Measurements from ENCODE around the gene SLC7A7.
"Not testable (repeated sequence)": the region's sequence is repeated elsewhere in the genome, so short reads cannot be mapped to it uniquely, and the experiment has no call there.

SLC7A7 gene

GRCh38 chr14:22820731-22821130 is 5.5 kb upstream of the SLC7A7 start:
- DNase-seq = no peak

- DNase-seq = no peak
Measured at GRCh38 chr14:22819151-22819988, 4.1 kb upstream of the SLC7A7 start.

- no peak for DNase-seq
Measured at GRCh38 chr14:22814373-22814772, 862 bp downstream of the SLC7A7 start.

- no peak for DNase-seq
Measured at GRCh38 chr14:22813145-22813544, 2.1 kb downstream of the SLC7A7 start.

GRCh38 chr14:22812744-22813143 is 2.5 kb downstream of the SLC7A7 start:
- no peak for DNase-seq

GRCh38 chr14:22811722-22812121 is 3.5 kb downstream of the SLC7A7 start:
- no peak for DNase-seq

- no peak for DNase-seq
Measured at GRCh38 chr14:22808388-22809209, 6.6 kb downstream of the SLC7A7 start.

- DNase-seq = no peak
Measured at GRCh38 chr14:22807432-22808087, 7.7 kb downstream of the SLC7A7 start.

- DNase-seq = not testable (repeated sequence)
Measured at GRCh38 chr14:22805235-22805634, 10.0 kb downstream of the SLC7A7 start.

- no peak for DNase-seq
Measured at GRCh38 chr14:22803687-22803974, 11.6 kb downstream of the SLC7A7 start.

GRCh38 chr14:22802860-22803686 is 12.2 kb downstream of the SLC7A7 start:
- no peak for DNase-seq

GRCh38 chr14:22801716-22802115 is 13.5 kb downstream of the SLC7A7 start:
- no peak for DNase-seq

GRCh38 chr14:22800346-22800745 is 14.9 kb downstream of the SLC7A7 start:
- DNase-seq = no peak

GRCh38 chr14:22798528-22798927 is 16.7 kb downstream of the SLC7A7 start:
- no peak for DNase-seq

GRCh38 chr14:22797017-22797917 is 18.0 kb downstream of the SLC7A7 start:
- DNase-seq = no peak

GRCh38 chr14:22796087-22796707 is 19.0 kb downstream of the SLC7A7 start:
- DNase-seq = no peak

- DNase-seq = no peak
Measured at GRCh38 chr14:22794551-22794951, 20.7 kb downstream of the SLC7A7 start.

GRCh38 chr14:22793976-22794375 is 21.3 kb downstream of the SLC7A7 start:
- DNase-seq = no peak

- DNase-seq = not testable (repeated sequence)
Measured at GRCh38 chr14:22793550-22793949, 21.7 kb downstream of the SLC7A7 start.

- DNase-seq = no peak
Measured at GRCh38 chr14:22792158-22792557, 23.1 kb downstream of the SLC7A7 start.

- no peak for DNase-seq
Measured at GRCh38 chr14:22791301-22791700, 23.9 kb downstream of the SLC7A7 start.
